Activated CD4-positive, alpha-beta T cell treated with anti-CD3 and anti-CD28 coated beads, Interleukin-2, amount 50 U/mL, for 48 hours (primary cell): ENCODE data around the gene KIT.
"Not testable (repeated sequence)": the region's sequence is repeated elsewhere in the genome, so short reads cannot be mapped to it uniquely, and the experiment has no call there.

Experiments used
- DNase-seq, 2 experiments: peaks; one replicate each; pipeline ENCODE4 v3.0.0-alpha.2; 2020

KIT gene

GRCh38 chr4:54657551-54658251 is at the start of gene KIT:
KIT (plus strand) TSS chr4:54657957; CDS start chr4:54658015, 58 bp downstream.
- DNase-seq: peak; percentile 8 to 16

- DNase-seq: no peak
Observed at GRCh38 chr4:54609310-54609709, 48.4 kb upstream of the KIT start.

DNA sequence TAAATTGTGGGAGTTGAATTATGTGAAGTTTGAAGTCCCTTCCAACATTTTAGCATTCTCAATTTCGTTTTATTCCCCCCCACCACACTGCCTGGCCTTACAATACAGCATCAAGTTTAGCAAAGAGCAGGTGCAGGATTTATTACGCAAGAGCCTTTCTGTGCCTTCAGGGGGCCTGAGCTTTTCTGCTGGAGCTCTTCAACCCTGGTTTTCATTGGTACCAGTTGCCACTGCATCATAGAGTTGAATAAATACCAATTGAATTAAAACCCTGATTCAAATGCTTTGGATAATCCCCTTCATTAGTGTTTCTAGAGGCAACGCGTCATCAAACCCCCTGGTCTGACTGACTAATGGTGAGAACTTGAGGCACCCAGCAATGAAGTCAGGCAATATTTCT is 43.6 kb upstream of the KIT start:
- DNase-seq: no peak

DNA sequence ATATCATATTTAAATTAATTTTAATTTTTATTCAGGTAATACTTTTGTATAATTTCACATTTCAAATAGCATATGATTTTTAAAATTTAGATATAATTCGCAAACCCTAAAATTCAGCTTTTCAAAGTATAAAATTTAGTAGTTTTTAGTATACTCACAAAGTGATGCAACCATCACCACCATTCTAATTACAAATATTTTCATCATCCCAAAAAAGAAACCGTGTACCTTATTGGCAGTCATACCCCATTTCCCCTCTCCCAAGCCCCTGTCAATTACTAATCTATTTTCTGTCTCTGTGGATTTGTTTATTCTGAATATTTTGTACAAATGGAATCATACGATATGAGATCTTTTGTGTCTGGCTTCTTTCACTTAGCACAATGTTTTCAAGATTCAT is 37.0 kb upstream of the KIT start:
- no peak for DNase-seq

GRCh38 chr4:54625391-54625790 is 32.4 kb upstream of the KIT start:
- DNase-seq: no peak

DNA sequence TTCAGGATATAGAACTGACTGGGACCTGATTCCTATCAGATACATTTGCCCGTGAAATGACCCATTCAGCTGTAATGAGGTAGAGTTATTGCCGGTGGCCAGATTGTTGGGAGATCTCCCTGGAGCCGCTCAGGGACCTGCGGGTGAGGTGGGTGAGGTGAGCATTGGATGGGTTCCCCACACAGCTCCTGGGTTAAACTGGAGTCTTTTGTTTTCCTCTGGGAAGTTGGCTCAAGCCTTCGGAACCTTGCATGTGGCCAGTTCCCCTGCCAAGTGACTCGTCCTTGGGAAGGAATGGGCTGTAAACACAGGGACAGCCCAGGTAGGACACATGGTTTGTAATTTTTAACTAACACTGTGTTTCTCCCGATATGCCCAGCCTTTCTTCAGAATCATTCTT is 31.6 kb upstream of the KIT start:
- no peak for DNase-seq

GRCh38 chr4:54632537-54632936 is 25.2 kb upstream of the KIT start:
- DNase-seq: no peak

GRCh38 chr4:54633102-54633740 is 24.5 kb upstream of the KIT start:
- DNase-seq: not testable (repeated sequence)

- no peak for DNase-seq
Observed at GRCh38 chr4:54635318-54635717, 22.4 kb upstream of the KIT start.

DNA sequence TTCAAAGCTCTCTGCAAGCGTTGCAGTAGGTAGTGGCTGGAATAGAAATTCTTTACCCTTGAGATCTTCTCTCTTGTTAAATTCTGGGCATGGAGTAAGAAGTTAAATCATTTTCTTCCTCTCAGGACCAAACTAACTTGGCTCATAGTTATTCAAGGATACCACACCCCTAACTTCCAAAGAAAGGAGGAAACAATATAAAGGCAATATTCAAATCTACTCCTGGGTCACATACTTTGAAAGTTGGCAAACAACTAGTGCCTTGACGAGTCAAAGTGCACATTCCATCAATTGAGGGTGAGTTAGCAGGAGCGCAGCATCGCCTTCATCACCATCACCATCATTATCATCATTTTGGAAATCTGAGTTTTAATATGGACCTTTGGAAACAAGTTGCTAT is 20.4 kb upstream of the KIT start:
- DNase-seq: no peak

- not testable (repeated sequence) for DNase-seq
Observed at GRCh38 chr4:54641101-54641500, 16.7 kb upstream of the KIT start.

DNA sequence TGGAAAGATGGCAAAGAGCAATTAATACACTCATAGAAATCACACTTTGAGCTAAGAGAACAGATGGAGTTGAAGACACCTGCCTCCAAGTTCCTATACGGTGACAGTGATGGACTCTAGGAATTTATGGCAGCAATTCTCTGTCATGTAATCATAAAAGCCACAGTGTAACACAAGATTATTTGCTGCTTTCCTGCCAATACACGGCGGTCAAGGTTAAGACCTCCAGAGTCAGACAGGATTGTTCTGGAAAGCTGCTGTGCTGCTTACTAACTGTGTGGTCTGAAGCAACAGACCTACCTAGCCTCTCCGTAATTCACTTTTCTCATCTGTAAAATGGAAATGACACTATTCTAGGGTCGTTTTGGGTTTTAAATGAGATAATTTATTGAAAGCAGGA is 14.6 kb upstream of the KIT start:
- DNase-seq: no peak

DNA sequence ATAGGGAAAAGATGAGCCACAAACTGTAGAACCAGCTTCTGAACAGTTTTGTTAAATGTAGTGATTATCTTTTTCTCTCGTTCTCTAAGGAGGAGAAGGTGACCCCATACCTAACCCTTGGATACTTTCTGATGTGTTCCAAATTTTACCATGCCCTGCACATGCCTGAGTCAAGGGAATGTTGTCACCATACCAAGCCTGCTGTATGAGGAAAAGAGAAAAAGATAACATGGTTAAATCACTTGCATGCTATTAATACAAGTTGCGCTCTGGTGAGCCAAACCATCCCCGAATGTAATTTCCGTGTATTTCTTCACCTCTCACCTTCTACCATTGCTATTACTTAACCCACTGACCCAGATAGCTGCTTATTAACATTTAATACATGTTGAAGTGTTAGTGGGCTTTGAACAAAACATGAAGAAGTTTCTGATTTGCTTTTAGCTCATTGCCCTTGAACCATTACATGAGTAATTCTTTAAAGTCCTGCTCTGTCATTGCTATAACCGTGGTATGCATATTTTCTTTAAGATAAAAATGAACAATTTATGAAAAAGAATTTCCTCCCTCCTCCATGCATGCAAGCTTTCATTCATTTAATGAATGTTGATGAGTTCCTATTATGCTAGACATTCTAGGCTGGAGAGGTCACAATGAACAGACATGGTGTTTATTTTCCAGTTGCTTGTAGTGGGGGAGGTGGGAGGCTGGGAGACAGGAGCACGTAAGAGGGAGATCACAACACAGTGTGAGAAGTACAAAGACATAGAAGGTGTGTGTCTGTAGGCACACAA is 13.6 kb upstream of the KIT start:
- no peak for DNase-seq

- DNase-seq: no peak
Observed at GRCh38 chr4:54645830-54646229, 11.9 kb upstream of the KIT start.

DNA sequence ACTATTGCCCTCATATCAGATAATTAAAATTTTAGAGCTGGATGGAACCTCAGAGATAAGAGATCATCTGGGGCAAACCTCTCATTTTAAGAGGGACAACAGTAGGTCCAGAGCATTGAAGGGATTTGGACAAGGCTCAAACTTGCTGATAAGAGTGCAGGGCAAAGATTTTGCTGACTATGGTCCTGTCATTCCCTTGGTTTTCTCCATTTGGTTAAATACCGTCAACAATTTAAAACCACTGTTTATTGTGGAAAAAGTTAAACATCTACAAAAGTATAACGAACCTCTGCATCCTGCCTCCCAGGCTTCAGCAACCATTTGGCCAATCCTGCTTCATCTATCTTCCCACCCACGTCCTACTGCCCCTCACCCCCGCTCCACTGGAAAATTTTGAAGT is 10.7 kb upstream of the KIT start:
- no peak for DNase-seq

- no peak for DNase-seq
Observed at GRCh38 chr4:54651050-54651449, 6.7 kb upstream of the KIT start.

GRCh38 chr4:54654753-54655152 is 3.0 kb upstream of the KIT start:
- no peak for DNase-seq

- DNase-seq: no peak
Observed at GRCh38 chr4:54657185-54657550, 589 bp upstream of the KIT start.

DNA sequence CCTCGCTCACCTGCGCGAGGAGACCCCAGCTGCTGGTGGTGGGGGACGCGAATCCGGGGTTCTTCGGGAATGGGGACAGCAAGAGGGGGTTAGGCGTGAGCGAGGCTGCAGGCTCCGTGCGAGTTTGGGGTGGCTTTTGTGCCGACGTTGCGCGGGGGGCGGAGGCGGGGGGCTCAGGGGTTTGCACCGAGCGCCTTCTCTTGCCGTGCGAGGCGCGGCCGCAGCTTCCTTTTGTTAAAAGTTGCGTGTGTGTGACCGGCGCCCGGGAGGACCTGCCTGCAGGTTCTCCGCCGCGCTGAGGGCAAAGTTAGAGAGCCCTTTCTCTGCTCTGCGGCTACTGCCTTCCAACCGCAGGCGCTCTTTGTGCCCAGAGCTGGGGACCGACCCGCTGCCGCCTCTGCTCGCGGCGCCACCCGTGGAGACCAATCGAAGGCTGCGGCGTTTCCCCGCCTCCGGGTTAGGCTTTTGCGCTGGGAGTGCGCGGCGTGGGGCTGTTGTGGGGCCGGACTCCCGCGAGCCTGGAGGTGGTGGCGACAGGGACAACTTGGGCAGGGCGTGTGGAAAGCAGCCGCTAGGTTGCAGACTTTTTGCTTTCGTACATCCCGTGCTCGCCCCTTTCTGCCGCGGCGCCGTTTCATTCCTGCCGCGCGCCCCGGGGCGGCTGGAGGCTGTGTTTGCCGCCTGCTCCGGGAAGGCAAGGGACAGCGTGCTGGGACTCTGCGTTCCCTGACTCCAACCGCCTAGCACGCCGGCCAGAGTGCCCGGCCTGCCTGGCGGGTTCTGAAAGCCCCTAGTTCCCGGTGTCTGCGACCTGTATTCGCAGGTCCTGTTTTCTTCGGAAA is 716 bp downstream of the KIT start:
- peak; percentile 42 to 47 for DNase-seq

GRCh38 chr4:54659313-54659712 is 1.6 kb downstream of the KIT start:
- no peak for DNase-seq

GRCh38 chr4:54659749-54660535 is 2.2 kb downstream of the KIT start:
- no peak for DNase-seq

- no peak for DNase-seq
Observed at GRCh38 chr4:54660591-54660990, 2.8 kb downstream of the KIT start.
